WTC11 (cell line): Measurements from ENCODE around the gene TEAD1. TPM values are rescaled to one million over a fixed set of nuclear protein-coding genes. Genes with fewer than 3 reads are reported as not detected.

ENCODE experiments used
- ATAC-seq: fragments of 200-7000 bp; cut with Tn5 transposase; 2 replicates; pipeline ENCODE4 v1.10.0; 2021; ENCODE audit warnings: mild to moderate bottlenecking, moderate library complexity
- CTCF ChIA-PET: fragments of 300-600 bp; sonication (Branson Sonifier 250); formaldehyde crosslinking; loops from one replicate; lab custom pipeline; 2021; ENCODE audit warnings: antibody characterized with exemption; lab: Charles Lee
- POLR2A ChIA-PET: fragments of 350-600 bp; sonication (Branson Sonifier 250); formaldehyde crosslinking; loops from one replicate; lab custom pipeline; 2021; ENCODE audit warnings: antibody characterized with exemption; lab: Charles Lee
- DNase-seq: peaks from one replicate; pipeline ENCODE4 v3.0.0; 2021; ENCODE audit warnings: low spot score
- H3K27ac Mint-ChIP-seq: 2 replicates; pipeline ENCODE4 v1.8.0; 2021; ENCODE audit warnings: mixed read lengths
- H3K27me3 Mint-ChIP-seq: 2 replicates; pipeline ENCODE4 v1.8.0; 2021; ENCODE audit warnings: low read depth, mild to moderate bottlenecking, moderate library complexity, mixed read lengths
- H3K36me3 Mint-ChIP-seq: 2 replicates; pipeline ENCODE4 v1.8.0; 2021; ENCODE audit warnings: mixed read lengths
- H3K4me1 Mint-ChIP-seq: 2 replicates; pipeline ENCODE4 v1.8.0; 2022; ENCODE audit warnings: mixed read lengths
- H3K4me3 Mint-ChIP-seq: 2 replicates; pipeline ENCODE4 v1.8.0; 2021; ENCODE audit warnings: mild to moderate bottlenecking, moderate library complexity, mixed read lengths
- H3K9me3 Mint-ChIP-seq: 2 replicates; pipeline ENCODE4 v1.8.0; 2021; ENCODE audit warnings: mixed read lengths
- AR ChIP-seq: fragments of 250-450 bp; sonication (Bioruptor Pico); IDR thresholded peaks from 2 replicates; pipeline ENCODE4 v1.9.0; 2021; ENCODE audit warnings: mild to moderate bottlenecking
- ATF3 ChIP-seq: sonication (generic); formaldehyde crosslinking; conservative IDR thresholded peaks from 2 replicates; pipeline ENCODE4 v1.8.1; 2022; ENCODE audit warnings: mild to moderate bottlenecking, missing genetic modification reagents
- CREM ChIP-seq: sonication (generic); formaldehyde crosslinking; IDR thresholded peaks from 2 replicates; pipeline ENCODE4 v1.8.1; 2022; ENCODE audit warnings: mild to moderate bottlenecking, missing genetic modification reagents, moderate library complexity
- E2F5 ChIP-seq: sonication (generic); formaldehyde crosslinking; IDR thresholded peaks from 2 replicates; pipeline ENCODE4 v1.8.1; 2022; ENCODE audit warnings: mild to moderate bottlenecking, moderate library complexity, missing genetic modification reagents
- MLX ChIP-seq: sonication (generic); formaldehyde crosslinking; IDR thresholded peaks from 2 replicates; pipeline ENCODE4 v1.8.1; 2023; ENCODE audit warnings: mild to moderate bottlenecking, missing genetic modification reagents, moderate library complexity
- MXD4 ChIP-seq: fragments of 250-450 bp; sonication (Bioruptor Pico); IDR thresholded peaks from 2 replicates; pipeline ENCODE4 v1.8.0; 2021; ENCODE audit warnings: mild to moderate bottlenecking, moderate library complexity, borderline replicate concordance
- NFATC4 ChIP-seq: fragments of 250-450 bp; sonication (Bioruptor Pico); IDR thresholded peaks from 2 replicates; pipeline ENCODE4 v1.9.0; 2021; ENCODE audit warnings: mild to moderate bottlenecking
- NFYB ChIP-seq: sonication (generic); formaldehyde crosslinking; conservative IDR thresholded peaks from 2 replicates; pipeline ENCODE4 v1.8.0; 2022; ENCODE audit warnings: low read depth, missing genetic modification reagents
- PRDM15 ChIP-seq: sonication (generic); formaldehyde crosslinking; IDR thresholded peaks from 2 replicates; pipeline ENCODE4 v1.8.0; 2022; ENCODE audit warnings: missing genetic modification reagents
- ZNF423 ChIP-seq: fragments of 250-450 bp; sonication (Bioruptor Pico); IDR thresholded peaks from 2 replicates; pipeline ENCODE4 v2.1.2; 2022; ENCODE audit warnings: mild to moderate bottlenecking, moderate library complexity
- ZNF425 ChIP-seq: fragments of 250-450 bp; sonication (Bioruptor Pico); conservative IDR thresholded peaks from 2 replicates; pipeline ENCODE4 v1.9.0; 2021; ENCODE audit warnings: mild to moderate bottlenecking
- ZSCAN18 ChIP-seq: fragments of 250-450 bp; sonication (Bioruptor Pico); IDR thresholded peaks from 2 replicates; pipeline ENCODE4 v2.1.2; 2022; ENCODE audit warnings: mild to moderate bottlenecking, moderate library complexity
- total RNA-seq: library from RNA; stranded (reverse); gene quantifications from 3 replicates; pipeline ENCODE4 v1.2.3, GENCODE V29; 2021

Gene TEAD1
- total RNA-seq, 1 experiment from 2014 or later = 79.9 TPM

GRCh38 chr11:12803086-12803826 is 129.0 kb downstream of the TEAD1 start:
- DNase-seq (no peak), ATAC-seq (no peak)
- ChIA-PET CTCF (interaction anchor here (1.0 to 1.1 kb wide), 3 partner anchors 11 to 207 kb away, joined by 3 to 4 read pairs (median 3); no protein-coding TSS in a partner anchor), POLR2A (interaction anchor here (0.7 kb wide), 1 partner anchor 20 kb away, joined by 3 read pairs; no protein-coding TSS in a partner anchor)
- no peak overlapping the region for H3K4me3 Mint-ChIP-seq
- peaks cover 89% of the 10 kb centered on the region for H3K4me1 Mint-ChIP-seq
- no peaks in the 10 kb centered on the region for H3K27me3 Mint-ChIP-seq
- H3K36me3 Mint-ChIP-seq = no peaks in the 10 kb centered on the region
- TF ChIP-seq CREM (CRISPR knock-in tag) (no peak), ZSCAN18 (no peak), MXD4 (no peak), PRDM15 (no peak), ZNF425 (no peak), NFYB (CRISPR knock-in tag) (no peak), NFATC4 (CRISPR knock-in tag) (no peak), E2F5 (no peak), ZNF423 (no peak), AR (no peak), MLX (CRISPR knock-in tag) (no peak), ATF3 (CRISPR knock-in tag) (no peak)
- H3K9me3 Mint-ChIP-seq = no peaks in the 10 kb centered on the region
- H3K27ac Mint-ChIP-seq = peak overlapping the region; percentile 92
